Esophagus muscularis mucosa (tissue), 4 donors: ENCODE data around the gene SGK2.

Experiments
- EP300 ChIP-seq: sonication (generic); formaldehyde crosslinking; IDR thresholded peaks from one replicate; pipeline ENCODE4 v1.6.1; 2017; ENCODE audit warnings: antibody characterized with exemption
- POLR2A ChIP-seq: fragments of 450-650 bp; IDR thresholded peaks from one replicate; pipeline ENCODE4 v1.6.1; 2017; ENCODE audit warnings: antibody characterized with exemption, moderate library complexity, mild to moderate bottlenecking, low read depth
- POLR2AphosphoS5 ChIP-seq, 2 donors: sonication (generic); formaldehyde crosslinking; IDR thresholded peaks; one replicate each; pipeline ENCODE4 v1.6.1; 2017; ENCODE audit warnings: antibody characterized with exemption in 2 of 2
- TF ChIP-seq, protein P1 (sequence below), 3 experiments: fragments of 200-600 bp in 2 of 3; fragments of 450-650 bp in 1 of 3; sonication (generic) in 2 of 3; IDR thresholded peaks; one replicate each; pipeline ENCODE4 v1.5.1; 2017 to 2019; ENCODE audit warnings: antibody characterized with exemption in 3 of 3, mild to moderate bottlenecking in 2 of 3, moderate library complexity in 1 of 3

DNA sequence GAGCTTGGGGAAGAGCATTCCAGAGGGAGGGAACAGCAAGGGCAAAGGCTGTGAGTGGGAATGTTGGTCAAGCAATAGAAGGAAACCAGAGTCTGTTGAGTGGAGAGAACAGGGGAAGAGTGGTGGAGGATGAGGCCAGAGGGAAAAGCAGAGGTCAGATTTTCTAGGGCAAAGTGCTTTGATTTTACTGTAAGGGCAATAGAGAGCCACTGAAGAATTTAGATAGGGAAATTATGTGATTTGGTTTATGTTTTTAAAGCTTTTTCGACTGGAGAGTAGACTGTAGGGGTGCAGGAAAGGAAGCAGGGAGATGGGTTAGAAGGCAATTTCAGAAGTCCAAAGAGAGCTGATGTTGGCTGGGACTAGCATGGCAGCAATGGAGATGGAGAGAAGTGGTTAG lies 46.9 kb upstream of the SGK2 start:
- TF ChIP-seq, protein P1, sequence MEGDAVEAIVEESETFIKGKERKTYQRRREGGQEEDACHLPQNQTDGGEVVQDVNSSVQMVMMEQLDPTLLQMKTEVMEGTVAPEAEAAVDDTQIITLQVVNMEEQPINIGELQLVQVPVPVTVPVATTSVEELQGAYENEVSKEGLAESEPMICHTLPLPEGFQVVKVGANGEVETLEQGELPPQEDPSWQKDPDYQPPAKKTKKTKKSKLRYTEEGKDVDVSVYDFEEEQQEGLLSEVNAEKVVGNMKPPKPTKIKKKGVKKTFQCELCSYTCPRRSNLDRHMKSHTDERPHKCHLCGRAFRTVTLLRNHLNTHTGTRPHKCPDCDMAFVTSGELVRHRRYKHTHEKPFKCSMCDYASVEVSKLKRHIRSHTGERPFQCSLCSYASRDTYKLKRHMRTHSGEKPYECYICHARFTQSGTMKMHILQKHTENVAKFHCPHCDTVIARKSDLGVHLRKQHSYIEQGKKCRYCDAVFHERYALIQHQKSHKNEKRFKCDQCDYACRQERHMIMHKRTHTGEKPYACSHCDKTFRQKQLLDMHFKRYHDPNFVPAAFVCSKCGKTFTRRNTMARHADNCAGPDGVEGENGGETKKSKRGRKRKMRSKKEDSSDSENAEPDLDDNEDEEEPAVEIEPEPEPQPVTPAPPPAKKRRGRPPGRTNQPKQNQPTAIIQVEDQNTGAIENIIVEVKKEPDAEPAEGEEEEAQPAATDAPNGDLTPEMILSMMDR (IDR thresholded peaks at IDR 0.05) = no peak
- TF ChIP-seq POLR2A (no peak), EP300 (no peak), POLR2AphosphoS5 (IDR thresholded peaks at IDR 0.05) (no peak)
